ENCODE results near the gene COPE. TPM values are rescaled to one million over a fixed set of nuclear protein-coding genes. Genes with fewer than 3 reads are reported as not detected.
"Not testable (repeated sequence)": the region's sequence is repeated elsewhere in the genome, so short reads cannot be mapped to it uniquely, and the experiment has no call there.

Gene COPE
- 100 to 1,000 TPM in 3 of 4 donors, 10 to 100 TPM in 1; 93.4 to 140 (median 104) TPM for polyA plus RNA-seq (ENCODE audit: insufficient read length in 4 of 4)

DNA sequence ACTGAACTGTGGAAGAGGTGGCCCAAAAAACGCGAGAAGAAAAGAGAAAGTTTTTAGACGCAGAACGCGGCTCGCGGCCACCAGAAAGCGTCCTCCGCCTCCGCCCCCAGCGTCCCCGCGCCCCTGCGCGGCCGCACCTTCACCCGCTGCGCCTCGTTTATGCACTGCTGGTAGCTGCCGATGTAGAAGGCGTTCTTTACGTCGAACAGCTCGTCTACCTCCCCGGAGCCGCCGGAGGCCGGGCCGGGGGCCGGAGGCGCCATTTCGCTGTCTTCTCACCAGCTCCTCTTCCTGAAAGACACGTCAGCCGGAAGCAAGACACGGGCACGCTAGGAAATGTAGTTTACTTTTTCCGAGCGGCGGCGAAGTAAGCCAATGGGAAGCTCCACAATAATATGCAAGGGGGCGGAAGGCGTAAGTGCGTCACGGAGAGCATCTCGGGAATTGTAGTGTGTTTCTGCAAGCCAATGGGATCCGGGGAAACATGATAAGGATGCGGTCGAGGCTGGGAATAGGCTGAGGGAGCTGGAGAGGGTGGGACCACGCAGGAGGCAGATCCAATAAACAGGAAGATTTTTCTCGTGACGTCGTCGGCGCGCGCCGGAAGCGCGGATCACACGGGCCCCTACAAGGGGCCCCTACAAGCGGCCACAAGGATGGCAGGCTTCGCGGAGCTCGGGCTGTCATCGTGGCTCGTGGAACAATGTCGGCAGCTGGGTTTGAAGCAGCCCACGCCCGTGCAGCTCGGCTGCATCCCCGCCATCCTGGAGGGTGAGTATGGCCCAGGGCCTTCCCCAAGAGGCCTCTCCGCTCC is at the start of gene COPE, which contains the start of gene DDX49:
Gene COPE (minus strand): TSS at position 302 of the 814 bp plus-strand sequence. CDS start 39 bp downstream, at position 263.
Gene DDX49 (plus strand): TSS at position 630 of the 814 bp plus-strand sequence. CDS start 27 bp downstream, at position 657.
- DNase-seq (ENCODE audit: low read depth in 4 of 4, low spot score in 3 of 4), result peak; percentile 98 to 99 (median 99)

DNA sequence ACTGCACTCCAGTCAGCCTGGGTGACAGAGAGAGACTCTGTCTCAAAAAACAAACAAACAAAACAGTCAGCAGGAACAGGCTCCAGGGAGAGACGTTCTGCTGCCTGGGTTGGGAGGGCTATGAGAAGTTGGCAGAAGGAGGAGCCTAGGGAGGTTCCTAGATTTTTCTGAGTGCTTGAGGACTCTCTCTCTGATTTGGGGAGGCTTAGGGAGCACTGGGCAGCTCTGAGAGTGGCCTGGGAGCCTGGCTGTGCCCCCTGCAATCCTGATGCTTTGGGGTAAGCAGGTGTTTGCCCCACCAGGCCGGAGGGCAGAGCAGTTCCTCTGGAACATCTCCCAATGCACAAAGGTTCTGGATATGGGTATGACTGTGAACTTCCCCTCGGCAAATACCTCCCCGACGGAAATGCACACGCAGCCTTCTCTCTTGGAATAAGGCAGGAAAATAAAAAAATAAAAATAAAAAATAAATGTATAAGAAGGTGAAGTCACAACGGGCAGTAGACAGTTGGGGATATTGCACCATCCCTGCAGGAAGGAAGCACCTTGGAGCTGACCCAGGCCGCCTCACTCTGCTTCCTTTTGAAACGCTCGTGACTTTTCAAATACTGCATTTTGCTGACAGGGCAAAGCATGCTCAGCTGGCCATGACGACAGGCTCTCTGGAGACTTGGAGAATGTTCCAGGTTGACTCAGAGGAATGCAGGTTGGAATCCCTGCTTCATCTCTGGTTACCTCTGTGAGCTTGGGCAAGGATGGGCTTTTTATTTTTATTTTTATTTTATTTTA is 48.4 kb upstream of the COPE start:
- peak in 3 of 4 donors; percentile 51 to 74 (median 64) for DNase-seq (ENCODE audit: low read depth in 4 of 4, low spot score in 3 of 4)

DNA sequence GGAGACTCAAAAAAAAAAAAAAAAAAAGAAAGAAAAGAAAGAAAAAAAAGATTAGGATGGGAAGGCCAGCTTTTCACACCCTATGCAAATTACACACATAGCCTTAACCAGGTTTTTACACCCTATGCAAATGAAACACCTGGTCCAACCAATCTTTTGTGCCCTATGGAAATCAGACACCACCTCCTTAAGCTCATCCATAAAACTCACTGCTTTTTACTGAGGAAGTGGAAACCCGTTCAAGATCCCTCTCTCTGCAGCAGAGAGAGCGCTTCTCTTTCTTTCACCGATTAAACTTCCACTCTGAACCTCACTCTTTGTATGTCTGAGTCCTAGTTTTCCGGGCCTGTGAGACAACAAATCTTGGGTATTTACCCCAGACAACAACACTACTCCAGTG is 47.1 kb upstream of the COPE start:
- DNase-seq (ENCODE audit: low read depth in 4 of 4, low spot score in 3 of 4), result no peak

DNA sequence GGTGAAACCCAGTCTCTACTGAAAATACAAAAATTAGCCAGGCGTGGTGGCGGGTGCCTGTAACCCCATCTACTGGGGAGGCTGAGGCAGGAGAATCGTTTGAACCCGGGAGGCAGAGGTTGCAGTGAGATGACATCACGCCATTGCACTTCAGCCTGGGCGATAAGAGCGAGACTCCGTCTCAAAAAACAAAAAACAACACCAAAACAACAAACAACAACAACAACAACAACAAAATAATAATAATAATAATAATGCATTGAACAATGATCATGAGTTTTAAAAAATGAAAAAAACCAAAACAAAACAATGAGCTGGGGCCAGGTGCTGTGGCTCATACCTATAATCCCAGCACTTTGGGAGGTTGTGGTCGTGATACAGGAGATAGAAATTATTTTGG is 44.9 kb upstream of the COPE start:
- no peak for DNase-seq (ENCODE audit: low read depth in 4 of 4, low spot score in 3 of 4)

DNA sequence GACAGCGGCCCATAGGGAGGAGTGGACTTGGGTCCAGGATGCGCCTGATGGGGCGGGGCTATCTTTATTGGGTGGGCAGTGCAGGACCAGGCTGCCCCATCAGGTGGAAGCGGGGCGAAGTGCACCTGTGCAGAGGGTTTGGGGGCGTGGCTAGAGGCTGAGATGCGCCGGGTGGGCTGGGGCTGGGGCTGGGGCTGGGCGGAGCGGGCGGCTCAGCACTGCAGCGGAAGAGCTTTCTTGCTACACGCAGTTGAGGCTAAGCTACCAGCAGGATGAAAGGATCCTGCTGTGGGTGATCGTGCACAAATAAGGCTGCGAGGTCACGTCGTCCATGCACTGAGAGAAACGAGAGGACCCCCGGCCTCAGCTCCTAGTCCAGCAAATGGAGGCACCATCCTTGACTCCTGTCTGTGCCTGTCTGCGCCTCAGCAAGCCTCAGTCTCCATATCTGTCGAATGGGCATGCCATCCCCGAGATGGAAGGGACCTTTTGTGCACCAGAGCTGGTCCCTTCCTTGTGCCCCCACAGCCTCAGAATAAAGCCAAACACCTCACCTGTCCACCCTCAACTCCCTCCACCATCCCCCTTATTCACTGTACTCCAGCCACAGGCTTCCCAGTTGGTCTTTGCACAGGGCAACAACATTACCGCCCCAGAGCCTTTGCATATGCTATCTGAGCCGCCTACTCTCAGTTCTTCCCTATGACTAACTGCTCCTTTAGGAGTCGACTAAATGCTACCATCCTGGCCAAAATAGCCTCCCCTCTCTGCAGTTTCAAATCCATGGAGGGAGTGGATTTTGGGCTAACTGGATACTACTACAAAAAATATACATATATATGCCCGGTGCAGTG is 42.8 kb upstream of the COPE start:
- no peak for DNase-seq (ENCODE audit: low read depth in 4 of 4, low spot score in 3 of 4)

DNA sequence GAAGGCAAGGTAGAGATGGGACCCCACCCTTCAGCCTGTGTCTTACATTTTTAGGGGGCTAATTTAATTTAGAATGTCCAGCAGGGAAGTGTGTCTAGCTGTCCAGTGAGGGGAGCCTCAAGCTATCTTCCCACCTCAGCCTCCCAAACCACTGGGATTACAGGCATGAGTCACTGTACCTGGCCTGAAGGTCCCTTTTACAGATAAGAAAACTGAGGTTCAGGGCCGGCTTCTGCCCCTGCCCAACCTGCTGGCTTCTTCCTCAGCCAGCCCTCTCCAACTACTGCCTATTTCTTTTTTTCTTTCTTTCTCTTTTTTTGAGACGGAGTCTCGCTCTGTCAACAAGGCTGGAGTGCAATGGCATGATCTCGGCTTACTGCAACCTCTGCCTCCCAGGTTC is 41.2 kb upstream of the COPE start:
- DNase-seq (ENCODE audit: low read depth in 4 of 4, low spot score in 3 of 4), result no peak

DNA sequence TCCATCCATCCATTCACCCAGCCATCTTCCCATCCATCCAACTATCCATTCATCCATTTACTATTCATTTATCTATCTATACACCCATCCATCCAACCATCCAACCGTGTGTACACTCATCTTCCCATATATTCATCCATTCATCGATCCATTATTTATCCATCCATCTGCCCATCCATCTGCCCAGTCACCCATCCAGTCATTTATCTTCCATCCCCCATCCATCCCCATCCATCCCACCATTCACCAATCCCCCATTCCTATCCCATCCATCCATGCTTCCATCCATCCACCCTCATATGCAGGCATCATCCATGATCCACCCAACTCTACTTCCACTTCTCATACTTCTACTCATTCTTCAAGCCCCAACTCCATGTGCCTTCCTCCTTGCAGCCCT is 35.9 kb upstream of the COPE start:
- no peak for DNase-seq (ENCODE audit: low read depth in 4 of 4, low spot score in 3 of 4)

DNA sequence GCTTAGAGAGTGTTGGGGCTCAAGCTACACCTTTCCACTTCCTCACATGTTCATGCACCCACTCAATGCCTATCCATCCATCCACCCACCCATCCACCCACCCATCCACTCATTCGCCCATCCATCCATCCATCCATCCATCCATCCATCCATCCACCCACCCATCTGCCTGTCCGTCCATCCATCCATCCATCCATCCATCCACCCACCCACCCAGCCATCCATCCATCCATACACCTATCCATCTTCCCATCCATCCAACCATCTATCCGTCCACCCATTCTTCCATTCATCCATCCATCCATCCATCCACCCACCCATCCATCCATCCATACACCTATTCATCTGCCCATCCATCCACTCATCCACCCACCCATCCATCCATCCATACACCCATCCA is 34.9 kb upstream of the COPE start:
- no peak for DNase-seq (ENCODE audit: low read depth in 4 of 4, low spot score in 3 of 4)

DNA sequence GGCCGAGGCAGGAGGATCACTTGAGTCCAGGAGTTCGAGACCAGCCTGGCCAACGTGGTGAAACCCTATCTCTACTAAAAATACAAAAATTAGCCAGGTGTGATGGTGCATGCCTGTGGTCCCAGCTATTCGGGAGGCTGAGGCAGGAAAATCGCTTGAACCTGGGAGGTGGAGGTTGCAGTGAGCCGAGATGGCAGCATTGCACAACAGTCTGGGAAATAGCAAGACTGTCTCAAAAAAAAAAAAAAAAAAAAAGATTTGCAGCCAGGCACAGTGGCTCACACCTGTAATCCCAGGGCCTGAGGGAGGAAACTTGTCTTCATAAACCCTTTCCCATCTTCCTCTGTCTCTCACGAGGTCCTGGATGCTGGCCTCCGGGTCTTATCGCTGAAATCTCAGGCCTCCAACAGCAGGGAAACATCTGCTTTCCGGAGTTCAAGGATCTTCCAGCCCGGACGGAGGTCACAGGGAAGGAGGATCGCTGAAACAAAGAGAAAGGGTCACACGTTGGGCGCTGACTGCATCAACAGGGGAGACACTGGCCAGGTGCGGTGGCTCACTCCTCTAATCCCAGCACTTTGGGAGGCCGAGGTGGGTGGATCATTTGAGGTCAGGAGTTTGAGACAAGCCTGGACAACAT is 33.3 kb upstream of the COPE start:
- not testable (repeated sequence) for DNase-seq (ENCODE audit: low read depth in 4 of 4, low spot score in 3 of 4)

DNA sequence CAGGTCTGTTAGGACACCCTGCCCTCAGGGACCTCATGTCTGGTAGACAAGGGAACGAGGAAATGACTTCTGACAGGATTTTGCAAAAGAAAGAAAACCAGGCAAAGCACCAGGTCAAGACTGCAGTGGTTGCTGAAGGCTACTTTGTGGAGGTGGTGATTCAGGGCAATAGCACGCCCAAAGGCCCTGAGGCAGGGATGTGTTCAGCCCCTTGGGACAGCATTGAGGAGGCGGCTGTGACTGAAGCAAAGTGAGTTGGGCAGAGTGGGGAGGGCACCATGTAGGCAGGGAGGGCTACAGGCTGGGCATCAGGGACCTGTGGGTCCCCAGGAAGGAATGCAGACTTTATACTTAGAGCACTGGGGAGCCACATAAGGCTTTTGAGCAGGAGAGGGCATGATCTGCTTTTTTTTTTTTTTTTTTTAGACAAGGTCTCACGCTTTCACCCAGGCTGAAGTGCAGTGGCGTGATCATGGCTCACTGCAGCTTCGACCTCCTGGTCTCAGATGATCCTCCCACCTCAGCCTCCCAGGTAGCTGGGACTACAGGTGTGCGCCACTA is 32.6 kb upstream of the COPE start:
- DNase-seq (ENCODE audit: low read depth in 4 of 4, low spot score in 3 of 4), result no peak

DNA sequence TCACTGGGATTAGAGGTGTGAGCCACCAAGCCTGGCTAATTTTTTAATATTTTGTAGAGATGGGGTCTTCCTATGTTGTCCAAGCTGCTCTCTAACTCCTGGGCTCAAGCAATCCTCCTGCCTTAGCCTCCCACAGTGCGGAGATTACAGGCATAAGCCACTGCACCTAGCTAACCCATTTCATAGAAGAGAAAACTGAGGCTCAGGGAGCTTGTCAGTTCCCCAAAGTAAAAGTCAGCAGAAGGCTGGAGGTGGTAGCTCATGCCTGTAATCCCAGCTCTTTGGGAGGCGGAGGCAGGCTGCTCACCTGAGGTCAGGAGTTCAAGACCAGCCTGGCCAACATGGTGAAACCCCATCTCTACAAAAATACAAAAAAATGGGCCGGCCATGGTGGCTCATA is 30.7 kb upstream of the COPE start:
- no peak for DNase-seq (ENCODE audit: low read depth in 4 of 4, low spot score in 3 of 4)

DNA sequence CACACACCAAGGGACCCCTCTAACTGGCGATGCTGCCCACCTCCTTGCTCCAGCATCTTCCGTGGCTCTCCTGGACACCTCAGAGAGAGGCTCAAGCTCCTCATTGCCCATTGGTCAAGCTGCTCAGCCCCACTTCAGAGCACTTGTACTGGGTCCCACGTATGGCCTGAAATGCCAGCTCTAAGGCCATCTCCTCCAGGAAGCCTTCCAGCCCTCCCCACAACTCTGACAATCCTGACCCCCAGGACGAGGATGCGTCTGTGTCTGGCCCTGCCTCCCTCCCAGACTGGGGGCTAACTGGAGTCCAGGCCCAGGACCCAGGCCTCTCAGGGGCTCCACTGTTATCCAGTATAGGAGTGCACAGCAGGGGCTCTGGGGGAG is 29.8 kb upstream of the COPE start:
- DNase-seq (ENCODE audit: low read depth in 4 of 4, low spot score in 3 of 4), result no peak

DNA sequence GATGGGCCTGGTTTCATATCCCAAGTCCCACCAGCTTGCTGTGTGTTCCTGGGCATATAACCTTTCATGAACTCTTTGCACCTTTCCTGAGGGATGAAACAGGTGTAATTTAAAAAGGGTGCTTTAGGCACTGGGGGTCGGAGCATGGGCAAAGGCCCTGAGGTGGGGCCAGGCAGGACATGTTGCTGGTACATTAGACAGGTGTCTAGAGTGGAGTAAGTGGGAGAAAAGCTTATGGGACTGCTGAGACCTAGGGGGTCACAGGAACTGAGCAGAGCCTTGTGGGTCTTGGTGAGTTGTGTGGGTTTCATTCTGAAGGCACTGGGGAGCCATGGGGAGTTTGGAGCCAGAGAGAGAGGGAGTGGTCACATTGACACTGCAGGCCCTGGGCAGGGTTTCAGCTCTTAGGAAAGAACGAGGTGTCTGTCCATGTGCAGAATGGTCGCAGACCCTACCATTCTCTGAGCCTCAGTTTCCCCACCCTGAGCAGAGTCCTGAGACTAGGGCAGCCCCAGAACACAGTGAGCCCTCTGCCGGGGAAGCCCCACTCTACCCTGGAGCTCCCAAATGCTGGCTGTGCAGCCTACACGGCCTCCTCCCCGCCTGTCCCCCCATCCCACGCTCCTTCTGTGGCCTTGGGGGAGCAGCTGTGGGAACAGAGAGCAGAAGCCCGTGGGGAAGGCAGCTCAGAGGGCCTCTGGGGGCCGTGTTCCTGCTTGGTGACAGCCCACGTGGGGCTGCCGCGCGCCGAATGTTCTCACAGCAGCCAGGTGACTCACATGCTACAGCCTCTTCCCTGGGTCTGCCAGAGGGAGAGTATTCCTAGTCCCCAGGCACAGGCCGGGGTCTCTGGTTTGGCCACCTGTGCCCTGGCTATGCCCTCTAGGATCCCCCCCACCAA is 29.1 kb upstream of the COPE start:
- DNase-seq (ENCODE audit: low read depth in 4 of 4, low spot score in 3 of 4), result no peak

DNA sequence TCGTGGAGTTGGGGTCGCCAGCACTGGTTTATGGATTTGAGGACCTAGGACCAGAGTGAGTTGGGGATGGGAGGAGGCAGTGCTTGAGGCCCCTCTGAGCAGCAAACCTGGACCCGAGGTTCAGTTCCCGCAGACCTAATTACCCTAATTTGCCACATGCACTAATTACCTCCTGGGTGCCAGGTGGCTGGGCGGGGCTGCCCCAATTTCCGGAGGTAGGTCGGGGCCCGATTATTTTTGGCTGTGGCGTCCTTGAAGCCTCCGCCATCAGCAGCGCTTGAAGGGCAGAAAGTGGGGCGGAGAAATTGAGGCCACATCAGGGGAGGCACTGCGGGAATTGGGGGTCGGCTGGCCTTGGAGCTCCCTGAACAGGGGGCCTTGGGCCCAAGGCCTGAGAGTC is 27.7 kb upstream of the COPE start:
- DNase-seq (ENCODE audit: low read depth in 4 of 4, low spot score in 3 of 4), result no peak

DNA sequence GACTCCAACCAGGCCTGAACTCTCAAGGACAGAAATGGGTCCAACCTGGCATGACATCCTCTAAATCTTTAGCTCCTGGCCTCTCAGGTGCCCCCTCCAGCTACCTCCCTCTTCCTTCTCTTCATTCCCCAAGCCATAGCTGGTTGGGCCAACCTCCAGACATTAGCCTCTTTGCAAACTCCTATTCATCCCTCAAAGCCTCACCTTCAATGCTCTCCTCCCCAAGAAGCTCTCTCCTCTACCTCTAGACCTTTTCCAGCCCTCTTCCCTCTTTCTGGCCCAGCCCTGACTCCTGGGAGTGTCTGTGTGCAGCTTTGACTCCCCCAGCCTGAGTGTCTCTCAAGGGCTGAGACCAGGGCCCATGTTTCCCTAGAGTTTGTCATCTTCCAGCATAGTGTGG is 27.1 kb upstream of the COPE start:
- DNase-seq (ENCODE audit: low read depth in 4 of 4, low spot score in 3 of 4), result no peak

DNA sequence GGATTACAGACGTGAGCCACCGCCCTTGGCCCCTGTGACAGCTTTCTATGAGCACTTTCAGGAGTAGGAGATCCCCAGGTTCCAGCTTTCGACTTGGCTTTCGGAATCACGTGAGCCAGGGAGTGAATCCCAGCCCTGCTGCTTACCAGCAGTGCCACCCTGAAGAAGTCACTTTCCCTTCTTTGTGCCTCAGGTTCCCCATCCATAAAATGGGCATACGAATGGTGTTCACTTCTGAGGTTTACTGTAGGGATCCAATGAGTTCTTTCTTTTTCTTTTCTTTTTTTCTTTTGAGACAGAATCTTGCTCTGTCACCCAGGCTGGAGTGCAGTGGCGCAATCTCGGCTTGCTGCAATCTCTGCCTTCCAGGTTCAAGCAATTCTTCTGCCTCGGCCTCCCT is 26.1 kb upstream of the COPE start:
- no peak for DNase-seq (ENCODE audit: low read depth in 4 of 4, low spot score in 3 of 4)

DNA sequence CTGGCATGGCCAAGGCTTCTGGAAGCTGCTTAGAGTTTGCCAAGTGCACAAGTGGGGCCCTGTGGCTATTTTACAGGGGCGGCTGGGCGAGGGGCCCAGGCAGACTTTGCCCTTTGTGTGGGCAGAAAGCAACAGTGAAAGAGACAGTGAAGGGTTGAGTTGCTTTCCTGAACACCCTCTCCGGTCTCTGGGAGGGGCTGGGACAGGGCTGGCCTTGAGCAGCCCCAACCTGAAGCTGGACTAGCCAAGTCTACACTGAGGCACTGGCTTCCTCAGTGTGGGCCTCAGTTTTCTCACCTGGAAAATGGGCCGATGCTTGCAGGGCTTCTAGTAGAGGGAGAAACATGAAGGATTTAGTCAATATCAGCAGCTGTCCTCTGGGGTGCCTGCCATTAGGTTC is 24.3 kb upstream of the COPE start:
- DNase-seq (ENCODE audit: low read depth in 4 of 4, low spot score in 3 of 4), result no peak

DNA sequence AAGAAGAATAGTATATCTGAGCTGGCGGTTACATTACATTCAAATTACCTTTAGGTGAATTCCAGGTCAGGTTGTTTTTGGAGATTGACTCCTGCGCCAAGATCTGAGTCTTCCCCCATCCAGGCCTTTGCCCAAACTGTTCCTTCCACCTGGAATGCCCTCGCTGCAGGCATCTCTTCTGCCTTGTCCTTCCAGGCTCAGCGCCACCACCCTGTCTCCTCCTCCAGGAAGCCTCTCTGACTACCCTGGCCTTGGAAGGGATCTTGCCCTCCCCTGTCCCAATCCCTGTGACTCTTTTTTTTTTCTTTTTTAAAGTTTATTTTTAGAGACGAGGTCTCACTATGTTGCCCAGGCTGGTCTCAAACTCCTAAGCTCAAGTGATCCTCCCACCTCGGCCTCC is 23.5 kb upstream of the COPE start:
- no peak for DNase-seq (ENCODE audit: low read depth in 4 of 4, low spot score in 3 of 4)
